ENCODE results near the gene SOX13.

Gene SOX13

DNA sequence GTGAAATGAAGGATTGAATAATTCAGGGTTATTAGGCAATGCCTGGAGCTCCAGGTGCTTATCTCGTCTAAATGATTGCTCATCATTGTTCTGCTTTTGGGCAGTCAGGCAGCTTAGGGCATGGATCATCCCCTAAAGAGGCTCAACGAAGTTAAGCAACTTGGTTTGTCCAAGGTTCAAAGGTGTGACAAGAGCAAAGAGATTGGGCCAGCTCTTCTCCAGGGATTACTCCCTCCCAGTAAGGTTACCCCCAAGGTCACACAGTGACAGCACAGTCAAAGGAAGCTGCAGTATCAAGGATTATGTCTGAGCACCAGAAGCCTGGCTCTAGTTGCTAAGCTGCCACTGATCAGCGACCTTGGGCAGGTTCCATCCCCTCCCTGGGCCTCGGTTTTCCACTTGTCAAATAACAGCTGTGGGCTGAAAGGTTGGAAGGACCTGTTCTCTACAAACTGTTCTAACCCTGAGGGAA is 72.2 kb downstream of the SOX13 start:
- TF ChIP-seq, protein P1, sequence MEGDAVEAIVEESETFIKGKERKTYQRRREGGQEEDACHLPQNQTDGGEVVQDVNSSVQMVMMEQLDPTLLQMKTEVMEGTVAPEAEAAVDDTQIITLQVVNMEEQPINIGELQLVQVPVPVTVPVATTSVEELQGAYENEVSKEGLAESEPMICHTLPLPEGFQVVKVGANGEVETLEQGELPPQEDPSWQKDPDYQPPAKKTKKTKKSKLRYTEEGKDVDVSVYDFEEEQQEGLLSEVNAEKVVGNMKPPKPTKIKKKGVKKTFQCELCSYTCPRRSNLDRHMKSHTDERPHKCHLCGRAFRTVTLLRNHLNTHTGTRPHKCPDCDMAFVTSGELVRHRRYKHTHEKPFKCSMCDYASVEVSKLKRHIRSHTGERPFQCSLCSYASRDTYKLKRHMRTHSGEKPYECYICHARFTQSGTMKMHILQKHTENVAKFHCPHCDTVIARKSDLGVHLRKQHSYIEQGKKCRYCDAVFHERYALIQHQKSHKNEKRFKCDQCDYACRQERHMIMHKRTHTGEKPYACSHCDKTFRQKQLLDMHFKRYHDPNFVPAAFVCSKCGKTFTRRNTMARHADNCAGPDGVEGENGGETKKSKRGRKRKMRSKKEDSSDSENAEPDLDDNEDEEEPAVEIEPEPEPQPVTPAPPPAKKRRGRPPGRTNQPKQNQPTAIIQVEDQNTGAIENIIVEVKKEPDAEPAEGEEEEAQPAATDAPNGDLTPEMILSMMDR (IDR thresholded peaks at IDR 0.05) = no peak

DNA sequence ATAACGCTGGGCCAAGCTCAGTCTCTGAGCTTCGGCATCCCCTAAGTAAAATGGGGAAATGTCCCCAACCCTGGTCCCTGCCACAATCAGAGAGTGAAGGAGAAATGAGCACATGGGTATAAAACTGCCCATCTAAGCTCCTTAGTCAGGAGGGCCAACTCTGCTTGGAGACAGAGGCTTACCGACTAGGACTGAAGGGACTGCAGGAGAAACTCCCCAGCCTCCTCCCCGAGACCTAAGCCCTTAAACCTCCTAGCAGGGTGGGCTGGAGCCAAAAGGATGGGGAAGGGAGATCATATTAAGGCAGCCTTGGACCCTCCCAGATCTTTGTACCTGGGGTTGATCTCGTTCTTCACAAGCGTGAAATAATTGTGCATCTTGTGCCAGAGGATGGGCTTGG is 73.4 kb downstream of the SOX13 start:
- TF ChIP-seq, protein P1 (IDR thresholded peaks at IDR 0.05) = no peak

DNA sequence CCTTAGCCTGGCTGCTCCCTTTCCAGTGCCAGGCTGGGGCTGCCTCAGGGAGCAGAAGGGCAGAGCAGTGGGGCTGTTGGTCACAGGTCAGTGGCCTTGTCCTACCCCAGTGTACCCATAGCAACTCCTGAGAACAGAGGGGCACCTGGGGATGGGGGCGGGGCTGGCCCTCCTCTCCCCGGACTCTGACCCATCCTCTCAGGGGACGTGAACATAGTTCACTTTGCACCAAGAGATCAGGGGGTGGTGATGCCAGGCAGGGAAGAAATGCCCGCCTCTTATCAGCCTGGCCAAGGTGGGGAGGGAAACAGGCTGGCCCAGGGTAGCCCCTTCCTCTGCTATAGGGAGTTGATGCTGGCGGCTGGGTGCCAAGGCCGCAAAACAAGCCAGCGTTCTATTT is 74.0 kb downstream of the SOX13 start:
- TF ChIP-seq, protein P1 (IDR thresholded peaks at IDR 0.05) = no peak

DNA sequence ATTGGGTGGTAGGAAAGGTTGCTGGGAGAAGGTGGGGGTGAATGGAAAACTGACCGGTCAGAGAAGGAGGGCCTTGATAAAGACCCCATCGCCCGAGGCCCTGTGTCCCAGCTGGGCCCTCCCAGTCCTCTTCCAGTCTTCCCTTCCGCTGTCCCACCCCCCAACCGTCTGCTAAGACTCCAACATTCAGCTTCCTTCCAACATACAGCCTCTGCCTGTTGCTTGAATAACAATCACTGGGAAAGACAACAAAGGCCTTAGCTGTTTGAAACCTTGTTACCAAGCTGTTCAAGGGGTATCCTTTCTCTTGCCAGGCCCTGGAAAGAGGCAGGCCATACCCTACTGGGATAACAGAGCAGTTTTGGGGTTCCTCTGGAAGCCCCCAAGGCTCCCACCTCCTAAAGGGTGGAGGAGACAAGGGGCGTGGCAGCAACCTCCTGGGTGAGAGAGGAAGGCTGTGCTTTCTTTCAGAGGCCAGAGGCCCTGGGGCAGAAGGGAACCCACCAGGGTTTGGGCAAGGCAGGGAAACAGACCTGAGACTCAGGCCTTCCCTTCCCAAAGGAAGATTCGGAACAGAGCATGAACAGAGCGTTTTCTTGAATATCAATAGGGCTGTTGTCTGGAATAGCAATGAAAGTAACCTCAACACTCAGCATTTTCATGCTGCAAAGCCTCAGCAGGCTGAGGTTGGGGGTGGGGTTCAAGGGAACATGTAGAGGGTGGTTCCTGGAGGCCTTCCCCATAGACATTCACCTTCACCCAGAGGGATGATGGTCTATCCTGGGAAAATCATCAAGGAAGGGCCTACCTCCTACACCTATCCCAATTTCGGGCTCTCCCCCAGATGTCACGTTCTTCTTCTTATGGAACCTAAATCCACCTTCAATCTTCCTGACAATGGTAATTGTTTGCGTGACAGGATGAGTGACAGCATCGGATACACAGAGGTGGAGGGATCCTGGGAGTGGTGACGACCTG is 74.8 kb downstream of the SOX13 start:
- TF ChIP-seq, protein P1 (IDR thresholded peaks at IDR 0.05) = no peak

DNA sequence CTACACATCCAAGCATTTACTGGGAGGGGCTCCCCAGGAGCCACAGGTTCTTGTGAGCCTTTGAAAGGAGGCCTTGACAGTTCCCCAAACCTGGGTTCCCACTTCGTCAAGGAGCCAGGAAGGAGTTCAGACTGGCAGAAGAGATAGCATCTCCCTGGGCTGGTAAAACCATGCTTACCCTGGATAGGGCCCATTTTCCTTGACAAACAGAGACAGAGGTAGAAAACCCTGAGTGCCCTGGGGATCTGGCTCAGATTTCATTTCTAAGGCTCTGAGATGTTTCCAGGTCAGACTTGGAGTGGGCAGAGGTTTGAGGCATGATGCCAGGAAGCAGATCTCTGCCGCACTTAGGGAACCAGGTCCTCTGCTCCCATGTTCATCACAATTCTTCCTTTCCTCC is 76.2 kb downstream of the SOX13 start:
- TF ChIP-seq, protein P1 (IDR thresholded peaks at IDR 0.05) = no peak

DNA sequence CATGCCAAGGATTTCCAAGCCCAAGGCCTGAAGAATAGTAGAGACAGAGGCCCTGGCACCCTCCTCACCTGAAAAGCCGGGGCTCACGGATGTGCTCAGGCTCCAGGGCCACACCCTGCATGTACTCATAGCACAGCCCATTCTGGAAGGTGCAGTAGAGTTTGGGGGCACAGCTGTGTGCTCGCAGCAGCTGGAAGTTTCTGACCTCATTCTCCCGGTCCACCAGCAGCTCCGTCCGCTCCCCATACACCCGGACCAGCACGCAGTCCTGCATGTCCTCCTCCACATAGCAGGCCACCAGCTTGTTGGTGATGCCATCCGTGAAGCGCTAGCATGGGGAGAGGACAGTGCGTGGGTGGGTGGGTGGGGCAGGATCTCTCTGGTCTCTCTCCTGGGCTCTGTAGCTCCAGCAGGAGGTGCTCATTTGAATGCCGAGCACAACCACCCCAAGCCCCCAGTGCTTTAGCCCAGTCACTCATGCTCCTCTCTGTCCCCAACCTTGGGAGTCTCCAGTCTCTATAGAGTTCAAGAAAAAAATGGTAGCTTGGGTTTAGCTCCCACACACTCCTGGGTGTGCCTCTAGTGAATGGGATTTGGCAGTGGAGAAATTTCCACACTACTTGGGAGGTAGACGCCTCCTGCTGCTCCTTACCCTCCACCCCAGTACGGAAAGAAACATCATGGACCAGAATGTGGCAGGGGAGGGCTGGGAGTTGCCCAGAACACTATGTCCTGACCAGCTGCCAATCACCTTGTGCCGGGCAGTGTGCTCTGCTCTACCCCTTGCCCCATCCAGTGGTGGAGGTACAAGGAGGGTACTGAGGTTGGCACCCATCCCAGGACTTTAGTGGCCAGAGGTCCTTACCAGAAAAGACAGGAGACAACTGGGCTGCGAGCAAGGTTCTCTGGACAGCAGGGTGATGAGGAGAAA is 77.0 kb downstream of the SOX13 start:
- TF ChIP-seq, protein P1 (IDR thresholded peaks at IDR 0.05) = no peak
